GM19397 (cell line): Measurements from ENCODE around the gene GRID1.

Experiments
- ATAC-seq: cut with Tn5 transposase; IDR thresholded peaks from one replicate; pipeline ENCODE4 v1.9.1; 2021; ENCODE audit warnings: mild to moderate bottlenecking, moderate library complexity; ENCODE audit not compliant: unreplicated experiment

The GRID1 gene

DNA sequence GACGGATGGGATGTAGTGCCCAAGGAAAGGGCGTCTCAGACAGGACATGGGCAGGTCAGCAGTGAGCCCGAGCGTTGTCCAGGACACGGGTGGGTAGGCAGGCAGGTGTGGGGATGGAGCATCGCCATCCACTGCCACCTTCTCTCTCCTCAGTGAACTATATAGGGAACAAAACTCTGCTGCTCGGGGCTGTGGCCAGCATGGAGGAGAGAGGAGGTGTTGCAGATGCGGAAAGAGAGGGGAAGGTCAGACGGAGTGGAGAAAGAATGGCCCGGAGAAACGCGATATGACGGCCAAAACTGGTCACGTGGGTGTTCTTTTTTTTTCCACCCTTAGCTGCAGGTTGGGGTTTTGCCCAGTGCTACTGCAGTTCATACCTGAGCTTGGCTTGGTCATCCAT lies 71.2 kb downstream of the GRID1 start:
- no peak for ATAC-seq

DNA sequence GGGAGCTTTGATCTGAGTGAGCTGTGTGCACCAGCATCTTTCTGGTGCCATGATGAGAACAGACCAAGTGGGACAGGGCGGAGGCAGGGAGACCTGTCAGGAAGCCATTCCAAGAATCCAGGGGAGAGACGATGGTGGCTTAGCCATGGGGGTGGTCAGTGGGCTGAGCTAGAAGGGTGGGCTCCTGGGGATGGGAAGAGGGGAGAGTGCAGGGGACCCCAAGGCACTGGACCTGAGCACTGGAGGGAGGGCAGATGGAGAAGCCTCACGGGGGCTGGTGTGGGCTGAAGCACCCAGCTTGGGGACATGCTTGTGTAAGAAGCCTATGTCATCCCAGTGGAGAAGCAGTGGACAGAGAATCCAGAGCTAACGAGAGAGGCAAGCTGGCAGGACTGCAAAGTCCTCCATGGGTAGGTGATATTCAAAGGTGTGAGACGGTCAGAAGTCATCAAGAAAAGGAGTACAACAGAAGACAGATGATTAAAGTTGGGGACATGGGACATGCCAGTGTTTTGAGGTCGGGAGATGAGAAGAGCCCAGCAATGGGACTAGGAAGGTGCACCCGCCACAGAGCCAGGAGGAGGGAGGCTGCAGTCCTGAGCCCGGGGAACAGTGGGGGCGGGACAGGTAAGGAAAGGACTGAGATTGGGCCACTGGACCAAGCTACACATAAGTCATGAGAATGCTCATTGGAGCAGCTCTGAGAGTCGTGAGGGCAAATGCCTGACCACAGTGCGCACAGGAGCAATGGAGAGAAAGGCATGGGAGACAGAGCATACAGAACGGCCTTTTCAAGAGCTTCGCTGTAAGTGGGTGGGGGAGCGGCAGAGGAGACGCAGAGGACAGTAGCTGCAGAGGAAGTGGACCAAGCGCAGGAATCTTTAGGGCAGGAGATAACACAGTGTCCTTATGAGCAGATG lies 72.0 kb downstream of the GRID1 start:
- no peak for ATAC-seq

DNA sequence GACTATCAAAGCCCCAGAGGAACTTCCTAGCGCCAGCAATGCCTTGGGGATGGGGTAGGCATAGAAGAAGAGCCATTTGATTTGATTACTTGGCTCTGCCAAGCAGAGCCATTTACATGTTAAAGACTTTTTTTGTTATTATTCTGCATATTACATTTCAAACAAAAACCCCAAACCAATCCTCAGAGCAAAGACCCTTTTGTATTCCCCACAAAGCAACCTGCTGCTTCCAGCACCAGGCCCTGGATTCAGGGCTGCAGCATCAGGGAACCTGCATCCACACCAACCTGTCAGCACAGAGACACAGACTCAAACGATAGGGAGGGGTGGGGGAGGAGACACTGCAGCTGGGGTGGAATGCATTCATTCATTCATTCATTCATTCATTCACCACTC lies 73.2 kb downstream of the GRID1 start:
- ATAC-seq, result no peak

DNA sequence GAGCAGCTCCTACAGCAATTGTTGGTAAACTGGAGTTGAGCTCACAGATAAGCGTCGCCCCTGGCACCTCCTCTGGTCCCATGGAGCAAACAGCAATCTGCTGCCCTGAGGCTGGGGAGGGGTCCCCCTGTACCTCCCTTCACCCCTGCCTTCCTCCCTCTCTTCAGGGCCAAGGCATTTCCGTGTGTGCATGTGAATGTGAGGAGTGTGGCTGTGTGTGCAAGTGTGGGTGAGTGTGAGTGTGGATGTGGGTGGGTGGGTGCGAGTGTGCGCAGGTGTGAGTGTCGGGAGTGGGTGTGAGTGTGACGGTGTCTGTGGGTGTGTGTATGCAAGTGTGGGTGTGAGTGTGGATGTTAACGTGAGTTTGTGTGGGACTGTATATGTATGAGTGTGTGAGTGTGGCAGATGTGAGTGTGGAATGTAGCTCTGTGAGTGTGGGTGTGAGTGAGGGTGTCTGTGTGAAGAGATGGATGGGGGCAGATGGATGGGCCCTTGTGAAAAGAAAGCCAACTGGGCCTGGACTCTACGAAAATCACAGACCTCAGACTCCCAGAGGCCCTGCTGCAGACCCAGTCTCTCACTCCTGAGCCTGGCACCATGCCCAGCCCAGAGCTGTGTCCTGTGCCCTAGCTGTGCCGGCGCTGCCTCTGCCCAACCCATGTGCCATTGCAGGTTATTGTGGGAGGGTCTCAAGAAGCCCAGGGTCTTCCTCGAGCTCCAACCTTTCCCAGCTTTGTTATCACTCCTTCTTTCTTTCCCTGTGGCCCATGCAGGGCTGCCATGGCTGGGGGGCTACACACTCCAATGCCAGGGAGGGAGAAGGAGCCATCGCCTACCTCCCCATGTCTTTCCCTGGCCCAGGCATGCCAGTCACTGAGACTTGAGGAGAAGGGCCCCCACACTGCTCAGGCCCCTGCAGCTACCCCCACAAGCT lies 73.9 kb downstream of the GRID1 start:
- no peak for ATAC-seq

DNA sequence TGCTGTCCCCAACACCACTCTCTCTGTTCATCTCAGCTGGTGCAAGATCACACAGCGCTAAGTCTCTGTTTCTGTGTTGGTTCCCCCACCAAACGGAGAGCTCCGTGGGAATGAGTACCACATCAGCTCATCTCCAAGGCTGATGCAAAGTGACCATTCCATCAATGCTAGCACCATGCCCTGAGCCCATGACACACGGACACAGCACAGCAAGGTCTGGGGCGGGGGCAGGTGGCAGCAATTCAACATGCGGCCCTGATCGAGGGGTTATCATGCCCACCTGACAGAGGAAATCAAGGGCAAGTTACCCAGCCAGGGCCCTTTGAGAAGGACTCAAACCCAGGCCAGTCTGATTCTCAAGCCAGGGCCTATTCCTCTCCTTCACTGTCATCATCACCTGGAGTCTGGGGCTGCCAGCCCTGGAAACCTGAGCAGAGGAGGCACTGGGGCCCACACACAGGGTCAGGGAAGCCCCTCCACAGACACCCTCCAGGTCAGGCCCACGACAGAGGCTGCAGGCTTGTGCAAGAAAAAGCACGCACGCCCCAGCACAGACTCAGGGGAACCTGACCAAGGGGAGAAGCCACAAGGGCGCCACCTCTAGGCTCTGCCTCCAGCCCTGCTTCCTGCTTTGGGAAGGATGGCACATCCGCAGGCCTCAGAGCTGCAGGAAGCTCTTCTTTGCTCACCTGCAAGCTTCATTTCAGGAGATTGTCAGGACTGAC lies 74.8 kb downstream of the GRID1 start:
- no peak for ATAC-seq

DNA sequence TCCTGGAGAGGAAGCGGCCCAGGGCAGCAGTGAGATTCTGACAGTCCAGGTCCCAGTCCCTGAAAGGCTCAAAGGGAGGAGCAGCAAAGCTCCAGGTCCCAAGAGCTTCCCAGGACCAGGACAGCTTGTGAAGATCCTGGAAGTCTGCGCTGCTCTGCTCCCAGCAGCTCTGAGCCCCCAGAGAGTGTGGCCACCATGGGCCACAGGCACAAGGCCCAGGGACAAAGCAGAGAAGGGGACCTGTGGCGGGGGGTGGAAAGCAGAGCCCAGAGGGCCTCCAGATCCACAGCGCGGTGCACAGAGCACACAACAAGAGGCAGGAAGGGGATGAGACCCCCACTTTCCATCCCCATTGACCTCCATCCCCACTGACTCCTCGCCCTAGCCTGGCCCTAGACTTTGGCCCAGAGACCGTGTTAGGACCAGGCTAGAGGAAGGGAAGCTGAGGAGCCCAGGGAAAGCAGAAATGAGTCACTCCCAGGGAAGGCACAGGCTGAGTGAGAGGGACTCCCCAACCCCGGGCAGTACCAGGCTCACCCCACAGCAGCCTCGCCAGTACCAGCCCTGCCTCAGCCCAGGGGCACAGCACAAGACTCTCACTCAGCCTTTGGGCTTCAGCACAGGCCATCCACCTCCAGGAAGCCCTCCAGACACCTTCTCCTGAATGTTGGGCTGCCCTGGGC lies 75.5 kb downstream of the GRID1 start:
- ATAC-seq, result no peak

DNA sequence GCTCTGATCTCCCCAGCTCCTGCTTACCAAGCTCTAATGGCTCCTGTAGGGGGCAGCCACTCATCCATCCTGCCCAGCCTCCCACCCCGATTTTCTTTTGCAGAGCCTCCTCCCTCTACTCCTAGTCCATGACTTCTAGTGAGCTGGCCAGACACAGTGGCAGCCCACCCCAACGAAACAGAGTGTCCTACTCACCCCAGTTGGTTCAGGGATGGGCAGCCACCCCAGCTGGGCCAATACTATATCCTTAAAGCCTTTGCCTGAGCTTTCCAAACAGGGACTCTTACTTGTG lies 77.1 kb downstream of the GRID1 start:
- no peak for ATAC-seq

DNA sequence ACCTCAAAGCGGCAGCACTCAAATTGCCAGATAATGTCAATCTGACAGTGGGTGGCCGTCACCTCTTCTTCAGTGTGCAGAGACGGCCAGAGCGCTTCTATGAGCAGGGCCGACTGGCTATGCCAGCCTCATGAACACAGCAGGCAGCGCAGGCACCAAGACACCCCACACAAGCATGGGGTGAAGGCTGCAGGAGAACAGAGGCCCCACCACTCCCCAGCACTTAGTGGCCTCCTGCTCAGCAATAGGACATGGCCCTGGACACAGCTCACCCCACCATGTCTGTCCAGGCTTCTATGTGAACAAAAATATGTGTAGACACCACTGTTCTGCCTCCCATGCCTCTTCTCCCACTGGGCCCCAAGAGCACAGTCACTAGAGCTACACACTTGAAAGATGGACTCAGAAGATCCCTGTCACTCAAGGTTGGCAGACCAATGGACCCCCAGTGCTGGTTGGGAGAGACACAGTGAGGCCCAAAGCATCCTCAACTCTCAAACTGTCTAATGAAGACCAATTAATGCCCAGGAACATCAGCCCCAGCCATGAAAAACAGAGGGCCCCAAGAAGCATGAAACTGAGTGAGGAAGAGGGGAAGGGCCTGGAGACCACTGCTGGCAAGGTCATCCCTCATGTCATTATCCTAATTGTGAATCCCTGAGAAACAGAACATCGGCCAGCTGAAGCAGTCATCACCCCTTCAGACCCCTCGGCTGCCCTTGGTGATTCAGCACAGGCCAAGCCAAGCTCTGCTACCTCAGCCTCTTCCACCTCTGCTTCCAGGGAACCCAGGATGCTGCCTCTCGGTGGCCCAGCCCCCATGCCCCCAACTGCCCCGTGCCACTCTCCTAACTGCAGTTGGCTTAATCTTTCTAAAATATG lies 77.7 kb downstream of the GRID1 start:
- ATAC-seq, result no peak

DNA sequence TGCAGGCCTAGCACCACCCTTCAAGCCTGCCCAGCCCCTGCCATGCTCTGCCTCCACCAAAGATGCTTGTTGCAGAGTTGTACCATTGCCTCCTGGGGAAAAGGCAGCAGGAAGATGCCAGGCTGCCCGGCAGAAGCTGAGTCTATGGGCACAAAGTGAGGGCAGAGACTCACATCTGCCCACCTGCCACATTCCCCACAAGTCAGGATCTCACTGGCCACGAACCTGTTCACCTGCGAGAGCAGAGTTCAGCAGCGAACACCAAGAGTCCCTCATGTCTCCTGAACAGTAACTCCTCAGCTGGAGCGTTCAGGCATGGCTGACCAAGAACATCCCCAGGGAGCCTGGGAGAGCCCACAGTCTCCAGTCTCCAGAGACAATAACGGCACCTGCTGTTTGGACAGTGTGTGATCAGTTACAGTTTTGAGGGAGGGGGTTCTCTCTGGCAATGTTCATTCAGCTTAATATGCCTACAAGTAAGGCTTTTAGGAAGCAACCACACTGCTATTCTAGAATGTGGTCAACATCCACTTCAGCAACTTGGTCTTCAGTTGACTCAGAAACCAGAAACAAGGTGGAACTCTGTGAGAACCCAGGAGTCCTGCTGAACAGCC lies 78.5 kb downstream of the GRID1 start:
- ATAC-seq, result no peak

DNA sequence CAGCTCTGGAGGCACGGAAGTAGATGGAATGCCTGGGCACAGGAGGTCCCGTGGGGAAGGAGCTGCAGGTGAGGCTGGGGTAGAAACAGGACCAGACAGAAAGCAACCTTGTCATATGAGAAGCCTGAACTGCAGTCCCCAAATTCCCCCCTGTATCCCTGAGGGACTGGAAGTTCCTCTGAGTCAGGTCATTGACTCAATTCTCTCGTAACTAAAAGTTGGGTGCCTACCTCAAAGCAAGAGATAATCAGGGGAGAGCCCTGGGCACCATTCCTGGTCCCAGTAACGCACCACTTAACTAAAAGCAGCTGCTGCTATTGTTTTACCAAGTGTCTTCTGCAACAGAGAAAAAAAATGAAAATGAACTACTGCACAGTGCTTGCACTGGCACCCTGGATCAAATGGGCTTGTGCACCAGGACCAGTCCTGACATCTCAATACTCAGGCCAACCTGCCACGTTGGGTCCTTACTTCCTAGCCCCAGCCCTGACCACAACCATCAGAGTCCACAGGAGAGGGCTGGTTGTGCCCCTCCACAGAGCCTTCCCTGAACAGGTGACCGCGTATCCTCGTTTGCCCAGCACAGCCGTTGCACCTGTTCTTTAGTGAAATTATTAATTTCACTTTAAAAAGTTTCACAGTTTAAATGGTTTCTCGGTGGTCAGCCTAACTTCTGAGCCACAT lies 79.3 kb downstream of the GRID1 start:
- no peak for ATAC-seq

DNA sequence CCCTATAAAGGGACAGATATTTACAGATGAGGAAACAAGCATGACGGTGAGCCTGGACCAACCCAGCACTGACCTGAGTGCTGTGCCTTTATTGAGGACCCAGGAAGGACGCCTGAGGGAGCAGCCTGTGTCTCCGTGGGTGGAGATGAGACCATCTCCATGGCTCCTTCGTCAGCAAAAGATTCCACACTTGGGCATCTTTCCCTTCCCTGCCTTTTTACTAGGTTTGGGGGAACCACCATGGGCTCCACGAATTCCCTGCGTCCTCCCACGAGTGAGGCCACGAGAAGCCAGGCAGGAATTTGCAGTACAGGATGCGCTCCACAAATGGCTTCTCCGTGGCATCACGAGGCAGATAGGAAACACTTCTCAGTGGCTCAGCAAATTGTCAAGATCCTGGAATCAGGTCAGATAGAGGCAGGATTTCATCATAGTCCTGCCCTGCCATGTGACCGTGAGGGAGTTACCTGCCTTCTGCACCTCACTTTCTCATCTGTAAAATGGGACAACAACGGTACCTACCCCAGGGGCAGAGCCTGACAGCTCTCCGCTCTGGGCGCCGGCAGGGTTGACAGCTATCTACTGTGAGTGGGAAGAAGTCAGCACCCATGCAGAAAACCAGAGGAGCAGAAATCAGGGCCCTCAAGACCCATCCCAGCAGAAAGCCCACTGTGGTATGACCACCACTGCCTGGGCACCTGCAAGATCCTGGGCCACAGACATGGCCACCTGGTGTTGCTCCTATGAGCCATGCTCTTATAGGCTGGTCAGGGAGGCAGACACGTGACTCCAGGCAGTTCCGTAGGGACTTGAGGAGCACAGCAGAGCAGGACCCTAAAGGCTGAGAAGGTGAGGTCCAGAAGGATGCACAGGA lies 80.1 kb downstream of the GRID1 start:
- no peak for ATAC-seq

DNA sequence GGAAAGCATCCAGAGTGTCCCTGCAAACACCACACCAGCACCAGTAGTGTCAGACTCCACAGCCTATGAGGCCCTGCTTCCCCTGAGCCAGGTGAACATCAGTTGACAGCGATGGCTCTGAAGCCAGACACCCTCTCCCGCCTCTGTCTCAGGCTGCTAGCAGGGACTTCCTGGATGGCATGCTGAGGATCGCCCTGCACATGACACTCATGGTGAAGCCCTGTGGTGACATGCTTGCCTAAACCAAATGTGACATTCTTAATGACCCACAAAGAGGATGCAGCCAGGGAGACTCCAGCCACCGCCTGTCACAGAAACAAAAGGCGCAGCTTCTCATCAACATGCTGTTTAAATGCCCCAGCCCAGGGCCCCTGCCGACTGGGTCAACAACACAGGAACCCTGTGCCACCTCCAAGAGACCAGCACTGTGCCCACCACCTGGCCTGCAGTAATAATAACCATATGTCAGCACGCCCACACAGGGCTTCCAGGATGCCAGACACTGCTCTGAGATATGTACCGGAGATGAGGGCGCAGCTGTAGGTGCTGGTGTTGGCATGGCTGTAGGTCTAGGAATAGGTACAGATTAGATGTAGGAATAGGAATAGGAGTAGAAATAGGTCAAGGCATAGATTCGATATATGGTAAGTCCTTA lies 81.3 kb downstream of the GRID1 start:
- ATAC-seq, result no peak

DNA sequence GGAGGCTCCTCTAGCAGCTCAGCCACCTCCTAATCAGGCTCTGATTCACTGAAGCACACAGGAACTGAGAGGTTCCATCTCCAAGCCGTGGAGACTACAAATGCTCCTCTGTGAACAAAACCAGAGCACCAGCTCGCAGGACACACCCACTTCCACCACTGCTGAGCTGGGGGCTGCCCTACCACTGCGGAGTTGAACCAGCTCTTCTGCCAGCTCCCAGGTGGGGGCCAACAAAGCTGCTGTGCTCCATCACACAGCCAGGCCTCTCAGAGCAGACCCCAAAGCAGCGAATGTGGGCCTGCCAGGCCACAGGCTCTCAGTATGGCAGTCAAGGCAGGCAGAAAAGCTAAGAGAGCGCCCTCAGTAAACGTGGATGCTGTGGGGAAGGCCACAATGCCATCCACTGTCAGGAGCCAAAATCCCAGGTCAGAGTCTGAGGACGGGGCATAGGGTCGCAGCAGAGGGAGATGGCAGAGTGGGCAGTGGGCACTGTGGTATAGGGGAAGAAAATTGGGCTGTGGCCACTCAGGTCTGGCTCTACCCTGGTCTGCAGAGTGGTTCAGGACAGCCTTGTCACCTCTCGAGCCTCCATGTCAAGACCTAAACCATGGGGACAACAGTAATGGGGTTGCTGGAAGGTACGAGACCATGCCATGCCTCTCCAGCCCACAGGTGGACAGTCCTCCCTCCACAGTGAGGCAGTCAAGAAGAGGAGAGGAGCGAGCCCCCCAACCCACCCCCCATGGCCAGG lies 82.1 kb downstream of the GRID1 start:
- ATAC-seq, result no peak

DNA sequence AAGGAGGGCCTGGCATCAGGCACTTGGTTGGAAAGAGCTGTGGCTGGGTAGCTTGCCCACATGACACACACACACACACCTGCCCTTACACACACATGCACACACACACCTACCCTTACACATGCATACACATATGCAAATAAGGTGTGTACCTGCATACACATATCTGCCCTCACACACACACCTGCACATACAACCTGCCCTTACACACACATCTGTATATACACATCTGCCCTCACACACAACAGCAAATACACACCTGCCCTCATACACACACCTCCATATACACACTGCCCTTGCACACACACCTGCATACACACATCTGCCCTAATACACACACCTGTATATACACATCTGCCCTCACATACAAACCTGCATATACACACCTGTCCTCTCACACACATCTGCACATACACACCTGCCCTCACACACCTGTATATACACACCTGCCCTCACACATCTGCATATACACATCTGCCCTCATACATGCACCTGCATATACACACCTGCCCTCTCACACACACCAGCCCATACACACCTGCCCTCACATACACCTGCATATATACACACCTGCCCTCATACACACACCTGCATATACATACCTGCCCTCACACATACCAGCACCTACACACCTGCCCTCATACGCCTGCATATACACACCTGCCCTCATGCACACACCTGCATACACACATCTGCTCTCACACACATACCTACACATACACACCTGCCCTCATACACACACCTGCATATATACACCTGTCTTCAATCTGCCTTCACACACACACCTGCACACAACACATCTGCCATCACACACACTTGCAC lies 82.9 kb downstream of the GRID1 start:
- ATAC-seq, result no peak

DNA sequence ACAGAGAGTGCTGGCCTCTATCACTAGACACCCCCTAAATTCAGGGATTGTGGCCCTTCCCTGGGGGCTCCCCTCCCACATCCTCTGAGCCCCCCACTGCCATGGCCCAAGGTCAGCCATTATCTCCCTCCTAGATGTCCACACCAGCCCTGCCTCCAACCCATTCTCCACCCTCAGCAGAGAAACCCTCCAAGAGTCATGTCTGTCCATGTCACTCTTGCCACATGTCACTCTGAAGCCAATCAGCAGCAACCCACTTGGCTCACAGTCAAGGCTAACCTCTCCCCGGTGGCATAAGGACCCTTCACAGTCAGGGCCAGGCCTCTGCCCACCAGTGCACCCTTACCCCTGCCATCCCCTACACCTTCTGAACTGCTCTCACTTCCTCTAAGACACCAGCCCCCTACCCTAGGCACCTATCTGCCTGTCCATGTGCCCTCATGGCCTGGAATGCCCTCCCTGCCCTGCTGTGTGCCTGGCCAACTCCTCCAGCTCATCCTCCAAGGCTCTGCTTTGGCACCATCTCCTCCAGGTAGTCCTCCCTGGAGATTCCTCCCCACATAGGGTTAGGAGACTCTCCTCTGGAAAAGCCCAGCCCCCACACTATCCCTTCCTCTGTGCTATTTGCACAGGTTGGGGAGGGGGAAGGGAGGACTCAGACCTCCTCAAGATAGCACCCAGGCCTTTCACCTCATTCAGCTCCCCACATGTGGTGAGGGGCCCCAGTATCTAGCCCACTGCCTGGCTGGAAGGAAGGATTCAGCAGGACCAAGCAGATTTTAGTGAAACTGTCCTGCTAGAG lies 83.7 kb downstream of the GRID1 start:
- no peak for ATAC-seq
